DOHH2 (cell line): ENCODE data around the gene FNDC3B.

Experiments
- EZH2phosphoT487 ChIP-seq: fragments of 200-600 bp; sonication (generic); IDR thresholded peaks from 2 replicates; pipeline ENCODE4 v1.6.1; 2017; ENCODE audit warnings: borderline replicate concordance, mild to moderate bottlenecking, antibody characterized with exemption, low read length, moderate library complexity, mixed read lengths
- TF ChIP-seq, protein P1 (sequence below): fragments of 200-600 bp; sonication (generic); IDR thresholded peaks from one replicate; pipeline ENCODE4 v1.5.1; 2014; ENCODE audit warnings: antibody characterized with exemption, mild to moderate bottlenecking, low read depth, low read length; ENCODE audit not compliant: poor library complexity, severe bottlenecking

DNA sequence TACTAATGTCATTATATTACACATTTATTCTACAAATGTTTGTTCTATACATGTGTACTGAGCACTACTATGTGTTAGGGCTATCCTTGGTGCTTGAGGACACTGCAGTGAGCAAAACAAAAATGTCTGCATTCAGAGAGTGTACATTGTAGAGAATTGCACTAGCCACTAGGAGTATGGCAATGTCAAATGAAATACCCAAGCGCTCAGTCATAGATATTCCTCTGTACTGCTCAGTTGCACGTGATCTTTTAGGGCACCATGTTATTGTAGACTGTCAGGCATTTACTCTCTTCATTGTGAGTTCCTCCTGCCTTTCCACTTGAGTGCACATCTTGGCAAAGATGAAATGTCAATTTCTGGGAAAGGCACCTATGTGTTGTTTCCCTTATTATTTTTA is 36.8 kb downstream of the FNDC3B start:
- TF ChIP-seq, protein P1, sequence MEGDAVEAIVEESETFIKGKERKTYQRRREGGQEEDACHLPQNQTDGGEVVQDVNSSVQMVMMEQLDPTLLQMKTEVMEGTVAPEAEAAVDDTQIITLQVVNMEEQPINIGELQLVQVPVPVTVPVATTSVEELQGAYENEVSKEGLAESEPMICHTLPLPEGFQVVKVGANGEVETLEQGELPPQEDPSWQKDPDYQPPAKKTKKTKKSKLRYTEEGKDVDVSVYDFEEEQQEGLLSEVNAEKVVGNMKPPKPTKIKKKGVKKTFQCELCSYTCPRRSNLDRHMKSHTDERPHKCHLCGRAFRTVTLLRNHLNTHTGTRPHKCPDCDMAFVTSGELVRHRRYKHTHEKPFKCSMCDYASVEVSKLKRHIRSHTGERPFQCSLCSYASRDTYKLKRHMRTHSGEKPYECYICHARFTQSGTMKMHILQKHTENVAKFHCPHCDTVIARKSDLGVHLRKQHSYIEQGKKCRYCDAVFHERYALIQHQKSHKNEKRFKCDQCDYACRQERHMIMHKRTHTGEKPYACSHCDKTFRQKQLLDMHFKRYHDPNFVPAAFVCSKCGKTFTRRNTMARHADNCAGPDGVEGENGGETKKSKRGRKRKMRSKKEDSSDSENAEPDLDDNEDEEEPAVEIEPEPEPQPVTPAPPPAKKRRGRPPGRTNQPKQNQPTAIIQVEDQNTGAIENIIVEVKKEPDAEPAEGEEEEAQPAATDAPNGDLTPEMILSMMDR: no peak
- no peak for TF ChIP-seq EZH2phosphoT487
